Epithelial cell of proximal tubule (primary cell): ENCODE measurements around the gene SGO2. TPM values are rescaled to one million over a fixed set of nuclear protein-coding genes. Genes with fewer than 3 reads are reported as not detected.

Experiments used
- DNase-seq: peaks from one replicate; pipeline ENCODE4 v3.0.0-alpha.2; 2011; ENCODE audit warnings: low read depth
- H3K4me3 ChIP-seq: 2 replicates; pipeline ENCODE4 v1.5.1; 2011; ENCODE audit warnings: low read depth, mild to moderate bottlenecking, low read length
- CTCF ChIP-seq: conservative IDR thresholded peaks from 2 replicates; pipeline ENCODE4 v1.5.1; 2012; ENCODE audit warnings: low read depth, mild to moderate bottlenecking, low read length
- total RNA-seq: library from RNA; depleted of rRNA; stranded (reverse); fragments of >200 nt; gene quantifications from 2 replicates; pipeline ENCODE4 v1.2.3, GENCODE V29; 2015

SGO2 gene
- total RNA-seq, 1 donor from 2014 or later: 29.4 TPM

- DNase-seq: no peak
- TF ChIP-seq CTCF: no peak
- no peak overlapping the region for H3K4me3 ChIP-seq
These were observed 10.9 kb upstream of the SGO2 start for GRCh38 chr2:200515155-200515554.

GRCh38 chr2:200523158-200523557, 2.8 kb upstream of the SGO2 start:
- H3K4me3 ChIP-seq: no peak overlapping the region
- TF ChIP-seq CTCF: no peak
- no peak for DNase-seq

- no peak for DNase-seq
- H3K4me3 ChIP-seq: no peak overlapping the region
- no peak for TF ChIP-seq CTCF
These were observed 2.4 kb upstream of the SGO2 start for GRCh38 chr2:200523604-200524003.

GRCh38 chr2:200525066-200525465, 941 bp upstream of the SGO2 start:
- DNase-seq: no peak

GRCh38 chr2:200525551-200525881, 491 bp upstream of the SGO2 start:
- H3K4me3 ChIP-seq: peak overlapping the region; percentile 77
- no peak for TF ChIP-seq CTCF
- DNase-seq: no peak

More at GRCh38 chr2:200525066-200525465, 941 bp upstream of the SGO2 start:
- H3K4me3 ChIP-seq: no peak overlapping the region
- TF ChIP-seq CTCF: no peak

GRCh38 chr2:200528228-200528627, 2.2 kb downstream of the SGO2 start:
- H3K4me3 ChIP-seq: no peak overlapping the region
- no peak for TF ChIP-seq CTCF
- DNase-seq: no peak

- no peak overlapping the region for H3K4me3 ChIP-seq
- TF ChIP-seq CTCF: no peak
- DNase-seq: no peak
These were observed 7.7 kb downstream of the SGO2 start for GRCh38 chr2:200533754-200534153.
